Fibroblast of lung (primary cell): Measurements from ENCODE around the gene PAK2.
"Not testable (repeated sequence)": the region's sequence is repeated elsewhere in the genome, so short reads cannot be mapped to it uniquely, and the experiment has no call there.

Source experiments
- EZH2 ChIP-seq: IDR thresholded peaks from 2 replicates; pipeline ENCODE4 v1.5.1; 2012; ENCODE audit warnings: low read length, control low read depth, mild to moderate bottlenecking; ENCODE audit errors: missing control alignments
- TF ChIP-seq, protein P1 (sequence below), 2 donors: IDR thresholded peaks in 1 of 2; conservative IDR thresholded peaks in 1 of 2; 1 replicate in 1 of 2; 2 replicates in 1 of 2; pipeline ENCODE4 v1.5.1; 2011 to 2012; ENCODE audit warnings: low read length in 2 of 2, control low read depth in 1 of 2, inconsistent platforms in 1 of 2, low read depth in 1 of 2, mild to moderate bottlenecking in 1 of 2

DNA sequence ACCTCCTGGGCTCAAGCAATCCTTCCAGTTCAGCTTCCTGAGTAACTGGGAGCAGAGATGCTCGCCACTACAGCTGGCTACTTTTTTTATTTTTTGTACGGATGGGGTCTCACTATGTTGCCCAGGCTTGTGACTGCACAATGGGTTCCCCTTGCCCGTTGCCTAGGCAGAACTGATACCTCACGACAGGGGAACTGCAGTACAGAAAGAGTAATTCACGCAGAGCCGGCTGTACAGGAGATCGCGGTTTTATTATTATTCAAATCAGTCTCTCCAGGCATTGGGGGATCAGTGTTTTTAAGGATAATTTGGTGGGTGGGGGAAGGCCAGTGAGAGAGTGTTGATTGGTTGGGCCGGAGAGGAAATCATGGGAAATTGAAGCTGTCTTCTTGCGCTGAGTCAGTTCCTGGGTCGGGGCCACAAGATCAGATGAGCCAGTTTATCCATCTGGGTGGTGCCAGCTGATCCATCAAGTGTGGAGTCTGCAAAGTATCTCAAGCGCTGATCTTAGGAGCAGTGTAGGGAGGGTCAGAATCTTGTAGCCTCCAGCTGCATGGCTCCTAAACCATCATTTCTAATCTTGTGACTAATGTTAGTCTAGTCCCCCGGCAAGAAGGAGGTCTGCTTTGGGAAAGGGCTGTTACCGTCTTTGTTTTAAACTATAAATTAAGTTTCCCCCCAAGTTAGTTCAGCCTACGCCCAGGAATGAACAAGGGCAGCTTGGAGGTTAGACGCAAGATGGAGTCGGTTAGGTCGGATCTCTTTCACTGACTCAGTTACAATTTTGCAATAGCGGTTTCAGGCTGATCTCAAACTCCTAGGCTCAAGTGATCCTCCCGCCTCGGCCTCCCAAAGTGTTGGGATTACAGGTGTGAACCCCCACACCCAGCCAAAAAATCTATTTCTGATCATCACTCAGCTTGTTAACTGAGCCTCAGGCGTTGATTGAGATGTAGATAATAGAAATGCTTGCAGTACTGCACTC, 104.9 kb downstream of the PAK2 start:
- not testable (repeated sequence) for TF ChIP-seq EZH2
- TF ChIP-seq, protein P1, sequence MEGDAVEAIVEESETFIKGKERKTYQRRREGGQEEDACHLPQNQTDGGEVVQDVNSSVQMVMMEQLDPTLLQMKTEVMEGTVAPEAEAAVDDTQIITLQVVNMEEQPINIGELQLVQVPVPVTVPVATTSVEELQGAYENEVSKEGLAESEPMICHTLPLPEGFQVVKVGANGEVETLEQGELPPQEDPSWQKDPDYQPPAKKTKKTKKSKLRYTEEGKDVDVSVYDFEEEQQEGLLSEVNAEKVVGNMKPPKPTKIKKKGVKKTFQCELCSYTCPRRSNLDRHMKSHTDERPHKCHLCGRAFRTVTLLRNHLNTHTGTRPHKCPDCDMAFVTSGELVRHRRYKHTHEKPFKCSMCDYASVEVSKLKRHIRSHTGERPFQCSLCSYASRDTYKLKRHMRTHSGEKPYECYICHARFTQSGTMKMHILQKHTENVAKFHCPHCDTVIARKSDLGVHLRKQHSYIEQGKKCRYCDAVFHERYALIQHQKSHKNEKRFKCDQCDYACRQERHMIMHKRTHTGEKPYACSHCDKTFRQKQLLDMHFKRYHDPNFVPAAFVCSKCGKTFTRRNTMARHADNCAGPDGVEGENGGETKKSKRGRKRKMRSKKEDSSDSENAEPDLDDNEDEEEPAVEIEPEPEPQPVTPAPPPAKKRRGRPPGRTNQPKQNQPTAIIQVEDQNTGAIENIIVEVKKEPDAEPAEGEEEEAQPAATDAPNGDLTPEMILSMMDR (conservative IDR thresholded peaks at IDR 0.05 in 1 of 2, IDR thresholded peaks at IDR 0.05 in 1 of 2; ENCODE audit: low read depth in 1 of 2, low read length in 2 of 2), result not testable (repeated sequence)
